CD14-positive monocyte (primary cell): Measurements from ENCODE around the gene AMMECR1L. TPM values are rescaled to one million over a fixed set of nuclear protein-coding genes. Genes with fewer than 3 reads are reported as not detected.

Source experiments
- DNase-seq, 3 donors: peaks; one replicate each; pipeline ENCODE4 v3.0.0-alpha.2; 2011 to 2022
- H2AFZ ChIP-seq: 2 replicates; pipeline ENCODE4 v1.6.0; 2012; ENCODE audit warnings: mild to moderate bottlenecking, low read depth, low read length, inconsistent platforms; ENCODE audit not compliant: insufficient read depth, poor library complexity, severe bottlenecking
- H3K27ac ChIP-seq, 2 donors: 1 replicate in 1 of 2; 2 replicates in 1 of 2; pipeline ENCODE4 v1.5.1; 2012 to 2013; ENCODE audit warnings: low read length in 2 of 2, control low read depth in 1 of 2, inconsistent platforms in 1 of 2, low read depth in 1 of 2, mild to moderate bottlenecking in 1 of 2
- H3K27me3 ChIP-seq, 2 donors: one replicate each; pipeline versions ENCODE4 v1.6.0 to v1.6.1; 2011 to 2013; ENCODE audit warnings: low read length in 2 of 2; ENCODE audit not compliant: control insufficient read depth in 2 of 2, insufficient read depth in 2 of 2
- H3K36me3 ChIP-seq, 2 donors: replicated peaks in 1 of 2; 1 replicate in 1 of 2; 2 replicates in 1 of 2; pipeline versions ENCODE4 v1.5.1 to v1.6.1; 2012 to 2013; ENCODE audit warnings: low read length in 2 of 2, control low read depth in 1 of 2, inconsistent platforms in 1 of 2, mild to moderate bottlenecking in 1 of 2; ENCODE audit not compliant: insufficient read depth in 2 of 2, control insufficient read depth in 1 of 2
- H3K4me1 ChIP-seq, 2 donors: 1 replicate in 1 of 2; 2 replicates in 1 of 2; pipeline versions ENCODE4 v1.5.1 to v1.6.1; 2012 to 2013; ENCODE audit warnings: low read length in 2 of 2, control low read depth in 1 of 2, inconsistent platforms in 1 of 2, mild to moderate bottlenecking in 1 of 2, moderate library complexity in 1 of 2; ENCODE audit not compliant: insufficient read depth in 2 of 2, control insufficient read depth in 1 of 2
- H3K4me2 ChIP-seq: replicated peaks from 2 replicates; pipeline ENCODE3; 2012; ENCODE audit warnings: low read length, moderate library complexity, mild to moderate bottlenecking; ENCODE audit not compliant: poor library complexity, severe bottlenecking; ENCODE audit errors: extremely low read depth
- H3K4me3 ChIP-seq, 3 experiments: fragments of 200-600 bp in 1 of 3; sonication (generic) in 1 of 3; replicated peaks in 1 of 3; 1 replicate in 2 of 3; 2 replicates in 1 of 3; pipeline ENCODE4 v1.5.1; 2011 to 2013; ENCODE audit warnings: low read length in 3 of 3, mild to moderate bottlenecking in 3 of 3, control low read depth in 2 of 3, low read depth in 2 of 3, inconsistent platforms in 1 of 3, moderate library complexity in 1 of 3
- H3K79me2 ChIP-seq: 2 replicates; pipeline ENCODE4 v1.6.0; 2012; ENCODE audit warnings: mild to moderate bottlenecking, control low read depth, inconsistent platforms, low read length, moderate library complexity; ENCODE audit not compliant: insufficient read depth
- H3K9ac ChIP-seq: 2 replicates; pipeline ENCODE4 v1.6.0; 2017; ENCODE audit warnings: low read length, mild to moderate bottlenecking; ENCODE audit not compliant: insufficient read depth, poor library complexity, severe bottlenecking
- H3K9me3 ChIP-seq, 2 donors: replicated peaks in 1 of 2; 1 replicate in 1 of 2; 2 replicates in 1 of 2; pipeline versions ENCODE4 v1.5.1 to v1.6.1; 2012 to 2013; ENCODE audit warnings: low read length in 2 of 2, control low read depth in 1 of 2; ENCODE audit not compliant: control insufficient read depth in 1 of 2, insufficient read depth in 1 of 2
- H4K20me1 ChIP-seq: 2 replicates; pipeline ENCODE4 v1.6.0; 2012; ENCODE audit warnings: mild to moderate bottlenecking, low read length, control low read depth, moderate library complexity; ENCODE audit not compliant: insufficient read depth
- H3K27ac Mint-ChIP-seq, 7 donors: one replicate each; pipeline ENCODE4 v1.8.0; 2020; ENCODE audit warnings: mild to moderate bottlenecking in 7 of 7, mixed read lengths in 7 of 7, moderate library complexity in 6 of 7, inconsistent platforms in 2 of 7
- H3K27me3 Mint-ChIP-seq, 3 donors: one replicate each; pipeline ENCODE4 v1.8.0; 2021 to 2022; ENCODE audit warnings: low read depth in 3 of 3, mild to moderate bottlenecking in 3 of 3, mixed read lengths in 3 of 3, moderate library complexity in 3 of 3, inconsistent platforms in 1 of 3
- H3K36me3 Mint-ChIP-seq, 2 donors: one replicate each; pipeline ENCODE4 v1.8.0; 2020; ENCODE audit warnings: mixed read lengths in 2 of 2, inconsistent platforms in 1 of 2, mild to moderate bottlenecking in 1 of 2
- H3K4me1 Mint-ChIP-seq: one replicate; pipeline ENCODE4 v1.8.0; 2020; ENCODE audit warnings: mild to moderate bottlenecking, mixed read lengths
- H3K4me3 Mint-ChIP-seq, 2 donors: one replicate each; pipeline ENCODE4 v1.8.0; 2020; ENCODE audit warnings: mild to moderate bottlenecking in 2 of 2, mixed read lengths in 2 of 2, moderate library complexity in 1 of 2
- H3K9me3 Mint-ChIP-seq, 7 donors: one replicate each; pipeline ENCODE4 v1.8.0; 2020 to 2022; ENCODE audit warnings: mixed read lengths in 7 of 7, mild to moderate bottlenecking in 6 of 7, moderate library complexity in 6 of 7, inconsistent platforms in 2 of 7
- WGBS: methylation state at CpG from one replicate; pipeline ENCODE4 v1.1.5; 2013; ENCODE audit warnings: missing lambda C conversion rate; ENCODE audit not compliant: insufficient coverage; 5-methylcytosine and 5-hydroxymethylcytosine counted together
- intact Hi-C, 2 donors: fragments of 100-400 bp; cut with micrococcal nuclease; formaldehyde crosslinking; loops; one replicate each; pipeline versions ENCODE4 v1.15.0 to v1.15.1; 2023
- polyA plus RNA-seq, 3 donors: library from polyadenylated mRNA; depleted of rRNA in 1 of 3; unstranded in 2 of 3; stranded (reverse) in 1 of 3; fragments of 300-500 nt in 2 of 3; fragments of >200 nt in 1 of 3; fragmentation: Illumina TruSeq in 2 of 3; gene quantifications; 1 replicate in 2 of 3; 2 replicates in 1 of 3; pipeline ENCODE4 v1.2.3, GENCODE V29; 2012 to 2021
- TF ChIP-seq, protein P1 (sequence below): fragments of 200-600 bp; IDR thresholded peaks from one replicate; pipeline ENCODE4 v1.8.0; 2022; ENCODE audit warnings: antibody characterized with exemption, mild to moderate bottlenecking

The AMMECR1L gene
- polyA plus RNA-seq, 3 donors: 2.5 to 9.8 (median 3.1) TPM

DNA sequence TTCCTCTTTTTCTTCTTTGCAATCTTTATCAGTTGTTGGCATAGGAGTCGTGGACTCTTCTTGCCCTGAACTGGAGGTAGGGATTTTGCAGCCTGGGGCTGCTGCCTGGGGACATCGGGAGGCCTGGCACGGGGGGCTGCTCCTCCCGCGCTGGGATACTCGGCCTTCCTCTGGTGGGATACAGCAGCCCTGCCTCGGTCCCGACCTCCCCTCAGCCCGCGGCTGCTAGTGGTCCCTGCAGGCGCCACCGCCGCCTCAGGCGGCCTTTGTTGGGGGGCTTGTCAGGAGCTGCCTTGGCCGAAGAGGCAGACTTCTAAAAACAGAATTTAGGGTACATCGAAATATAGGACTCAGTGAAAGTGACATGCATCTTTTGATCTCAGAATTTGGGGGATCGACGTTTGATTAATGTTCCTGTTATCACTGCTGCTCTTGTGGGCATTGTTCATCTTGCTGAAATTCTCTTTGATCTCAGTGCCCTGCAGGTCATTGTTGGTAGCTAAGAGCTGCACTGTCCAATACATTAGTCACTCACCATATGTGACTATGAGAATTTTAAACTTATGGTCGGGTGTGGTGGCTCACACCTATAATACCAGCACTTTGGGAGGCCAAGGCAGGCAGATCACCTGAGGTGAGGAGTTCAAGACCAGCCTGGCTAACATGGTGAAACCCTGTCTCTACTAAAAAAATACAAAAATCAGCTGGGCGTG, 44.1 kb downstream of the AMMECR1L start:
- no peaks in the 10 kb centered on the region for H4K20me1 ChIP-seq
- H3K9ac ChIP-seq: no peak overlapping the region
- no peak overlapping the region for H3K4me3 ChIP-seq
- intact Hi-C loops: no loop called here
- no peaks in the 10 kb centered on the region for H3K9me3 Mint-ChIP-seq
- H3K4me2 ChIP-seq: no peak overlapping the region
- H3K27me3 Mint-ChIP-seq: peaks cover 2 to 6% (median 5%) of the 10 kb centered on the region in 3 donors
- no peaks in the 10 kb centered on the region for H3K79me2 ChIP-seq
- peaks cover 11 to 20% of the 10 kb centered on the region in 2 donors for H3K36me3 ChIP-seq
- no peak overlapping the region for H2AFZ ChIP-seq
- H3K9me3 ChIP-seq: no peaks in the 10 kb centered on the region
- H3K4me1 Mint-ChIP-seq: no peaks in the 10 kb centered on the region
- TF ChIP-seq, protein P1, sequence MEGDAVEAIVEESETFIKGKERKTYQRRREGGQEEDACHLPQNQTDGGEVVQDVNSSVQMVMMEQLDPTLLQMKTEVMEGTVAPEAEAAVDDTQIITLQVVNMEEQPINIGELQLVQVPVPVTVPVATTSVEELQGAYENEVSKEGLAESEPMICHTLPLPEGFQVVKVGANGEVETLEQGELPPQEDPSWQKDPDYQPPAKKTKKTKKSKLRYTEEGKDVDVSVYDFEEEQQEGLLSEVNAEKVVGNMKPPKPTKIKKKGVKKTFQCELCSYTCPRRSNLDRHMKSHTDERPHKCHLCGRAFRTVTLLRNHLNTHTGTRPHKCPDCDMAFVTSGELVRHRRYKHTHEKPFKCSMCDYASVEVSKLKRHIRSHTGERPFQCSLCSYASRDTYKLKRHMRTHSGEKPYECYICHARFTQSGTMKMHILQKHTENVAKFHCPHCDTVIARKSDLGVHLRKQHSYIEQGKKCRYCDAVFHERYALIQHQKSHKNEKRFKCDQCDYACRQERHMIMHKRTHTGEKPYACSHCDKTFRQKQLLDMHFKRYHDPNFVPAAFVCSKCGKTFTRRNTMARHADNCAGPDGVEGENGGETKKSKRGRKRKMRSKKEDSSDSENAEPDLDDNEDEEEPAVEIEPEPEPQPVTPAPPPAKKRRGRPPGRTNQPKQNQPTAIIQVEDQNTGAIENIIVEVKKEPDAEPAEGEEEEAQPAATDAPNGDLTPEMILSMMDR: no peak
- peaks cover 13 to 19% of the 10 kb centered on the region in 2 donors for H3K36me3 Mint-ChIP-seq
- DNase-seq: no peak
- no peak overlapping the region for H3K27ac ChIP-seq
- no peak overlapping the region for H3K27ac Mint-ChIP-seq
- H3K4me1 ChIP-seq: no peaks in the 10 kb centered on the region
- H3K27me3 ChIP-seq: no peaks in the 10 kb centered on the region
- H3K4me3 Mint-ChIP-seq: no peak overlapping the region
- WGBS: 71% methylated on average over 16 of the region's 20 CpGs

DNA sequence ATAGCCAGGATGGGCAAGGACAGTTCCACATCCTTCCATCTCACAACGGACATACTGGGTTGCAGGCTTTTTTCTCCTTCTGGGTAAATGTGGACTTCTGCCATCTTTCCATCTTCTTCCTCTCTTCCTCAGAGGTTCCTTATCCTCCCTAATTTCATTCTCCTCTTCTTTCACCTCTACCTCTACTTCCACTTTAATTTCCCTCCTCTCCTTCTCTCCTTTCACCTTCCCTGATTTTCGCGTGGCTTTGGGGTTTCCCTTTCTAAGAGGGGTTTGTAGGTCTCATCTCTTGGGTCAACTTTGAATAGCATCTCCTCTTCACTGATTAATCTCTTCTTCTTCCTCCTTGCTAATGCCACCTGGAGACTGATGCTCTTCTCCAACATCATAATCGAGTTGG, 44.9 kb downstream of the AMMECR1L start:
- no peak for DNase-seq

More for the DNA sequence above, 44.9 kb downstream of the AMMECR1L start:
- WGBS: 83% methylated on average over 2 of the region's 4 CpGs
- Histone ChIP-seq H3K4me1 (no peaks in the 10 kb centered on the region), H3K79me2 (no peaks in the 10 kb centered on the region), H3K27me3 (no peaks in the 10 kb centered on the region), H3K9me3 (no peaks in the 10 kb centered on the region), H3K9ac (no peak overlapping the region), H4K20me1 (no peaks in the 10 kb centered on the region), H3K27ac (no peak overlapping the region), H3K4me3 (no peak overlapping the region), H3K36me3 (peaks cover 5 to 13% of the 10 kb centered on the region in 2 donors), H2AFZ (no peak overlapping the region), H3K4me2 (no peak overlapping the region)
- TF ChIP-seq, protein P1: no peak
- no peaks in the 10 kb centered on the region for H3K9me3 Mint-ChIP-seq
- H3K36me3 Mint-ChIP-seq: peaks cover 7 to 12% of the 10 kb centered on the region in 2 donors
- H3K27me3 Mint-ChIP-seq: peaks cover 5 to 6% (median 5%) of the 10 kb centered on the region in 3 donors
- H3K27ac Mint-ChIP-seq: no peak overlapping the region
- intact Hi-C loops: no loop called here
- no peak overlapping the region for H3K4me3 Mint-ChIP-seq
- no peaks in the 10 kb centered on the region for H3K4me1 Mint-ChIP-seq
